ENCODE measurements around the gene SF1.

Gene SF1

GRCh38 chr11:64776875-64777274 lies 1.5 kb downstream of the SF1 start:
- H2BK5ac ChIP-seq (ENCODE audit: low read depth, low read length, poor library complexity, severe bottlenecking), result no peak overlapping the region
- H3K9me3 ChIP-seq (ENCODE audit: control insufficient read depth, low read length), result no peaks in the 10 kb centered on the region
- H3K4me1 ChIP-seq (ENCODE audit: control insufficient read depth, insufficient read depth, low read depth, low read length), result peaks cover 8% of the 10 kb centered on the region
- H2BK120ac ChIP-seq (ENCODE audit: low read depth, low read length), result peak overlapping the region; percentile 11
- no peak overlapping the region for H3K27ac ChIP-seq (ENCODE audit: low read length, poor library complexity, severe bottlenecking)
- H3K14ac ChIP-seq (ENCODE audit: low read length in 2 of 2), result no peak overlapping the region
- H2BK12ac ChIP-seq (ENCODE audit: low read length in 2 of 2), result no peak overlapping the region
- H3K18ac ChIP-seq (ENCODE audit: low read depth in 1 of 2, low read length in 2 of 2), result no peak overlapping the region
- H3K36me3 ChIP-seq (ENCODE audit: control insufficient read depth in 1 of 2, insufficient read depth in 2 of 2, low read depth in 1 of 2, low read length in 2 of 2), result peaks cover 21 to 54% of the 10 kb centered on the region in 2 experiments
- no peak overlapping the region for H2AFZ ChIP-seq (ENCODE audit: low read depth, low read length)
- no peak overlapping the region for H2BK15ac ChIP-seq (ENCODE audit: low read depth, poor library complexity, severe bottlenecking)
- no peak for DNase-seq
- H4K91ac ChIP-seq (ENCODE audit: low read length), result no peak overlapping the region
- peak overlapping the region; percentile 89 for H3K4me2 ChIP-seq (ENCODE audit: low read length, poor library complexity, severe bottlenecking)
- H2AK5ac ChIP-seq (ENCODE audit: low read length, severe bottlenecking), result no peak overlapping the region
- no peaks in the 10 kb centered on the region for H3K27me3 ChIP-seq (ENCODE audit: control insufficient read depth in 1 of 2, insufficient read depth in 1 of 2, low read length in 2 of 2)
- peak overlapping the region; percentile 35 to 95 for H3K4me3 ChIP-seq (ENCODE audit: insufficient read depth in 1 of 2, low read depth in 1 of 2, low read length in 2 of 2)
- no peak overlapping the region for H3K23ac ChIP-seq (ENCODE audit: low read length in 2 of 2)
- H3K9ac ChIP-seq (ENCODE audit: low read length), result peak overlapping the region; percentile 92
- peaks cover 3% of the 10 kb centered on the region for H3K79me1 ChIP-seq (replicated peaks; ENCODE audit: low read length, poor library complexity, severe bottlenecking)
- no peak overlapping the region for H3K4ac ChIP-seq (ENCODE audit: low read depth in 1 of 2, low read length in 2 of 2)
- 32% methylated on average over 2 of the region's 3 CpGs for WGBS
- H4K8ac ChIP-seq (ENCODE audit: low read length), result no peak overlapping the region

- peak overlapping the region; percentile 89 for H3K4me2 ChIP-seq (ENCODE audit: low read length, poor library complexity, severe bottlenecking)
- H3K79me1 ChIP-seq (replicated peaks; ENCODE audit: low read length, poor library complexity, severe bottlenecking), result peaks cover 5% of the 10 kb centered on the region
- H3K36me3 ChIP-seq (ENCODE audit: control insufficient read depth in 1 of 2, insufficient read depth in 2 of 2, low read depth in 1 of 2, low read length in 2 of 2), result peaks cover 21 to 58% of the 10 kb centered on the region in 2 experiments
- H2AK5ac ChIP-seq (ENCODE audit: low read length, severe bottlenecking), result no peak overlapping the region
- no peak overlapping the region for H2BK120ac ChIP-seq (ENCODE audit: low read depth, low read length)
- no peak overlapping the region for H3K4ac ChIP-seq (ENCODE audit: low read depth in 1 of 2, low read length in 2 of 2)
- no peak overlapping the region for H3K14ac ChIP-seq (ENCODE audit: low read length in 2 of 2)
- no peak overlapping the region for H4K91ac ChIP-seq (ENCODE audit: low read length)
- peak overlapping the region in 1 of 2 experiments; percentile 95 for H3K4me3 ChIP-seq (ENCODE audit: insufficient read depth in 1 of 2, low read depth in 1 of 2, low read length in 2 of 2)
- H3K9me3 ChIP-seq (ENCODE audit: control insufficient read depth, low read length), result no peaks in the 10 kb centered on the region
- H2BK15ac ChIP-seq (ENCODE audit: low read depth, poor library complexity, severe bottlenecking), result no peak overlapping the region
- H3K27me3 ChIP-seq (ENCODE audit: control insufficient read depth in 1 of 2, insufficient read depth in 1 of 2, low read length in 2 of 2), result no peaks in the 10 kb centered on the region
- H3K27ac ChIP-seq (ENCODE audit: low read length, poor library complexity, severe bottlenecking), result no peak overlapping the region
- H3K18ac ChIP-seq (ENCODE audit: low read depth in 1 of 2, low read length in 2 of 2), result no peak overlapping the region
- 95% methylated on average over 6 of the region's 6 CpGs for WGBS
- H4K8ac ChIP-seq (ENCODE audit: low read length), result no peak overlapping the region
- H2BK5ac ChIP-seq (ENCODE audit: low read depth, low read length, poor library complexity, severe bottlenecking), result no peak overlapping the region
- H2BK12ac ChIP-seq (ENCODE audit: low read length in 2 of 2), result no peak overlapping the region
- peak overlapping the region; percentile 92 for H3K9ac ChIP-seq (ENCODE audit: low read length)
- peaks cover 8% of the 10 kb centered on the region for H3K4me1 ChIP-seq (ENCODE audit: control insufficient read depth, insufficient read depth, low read depth, low read length)
- no peak overlapping the region for H2AFZ ChIP-seq (ENCODE audit: low read depth, low read length)
- H3K23ac ChIP-seq (ENCODE audit: low read length in 2 of 2), result no peak overlapping the region
- no peak for DNase-seq
These were observed 1.9 kb downstream of the SF1 start for GRCh38 chr11:64776425-64776824.

- no peak overlapping the region for H2AK5ac ChIP-seq (ENCODE audit: low read length, severe bottlenecking)
- H2BK15ac ChIP-seq (ENCODE audit: low read depth, poor library complexity, severe bottlenecking), result no peak overlapping the region
- H3K4me3 ChIP-seq (ENCODE audit: insufficient read depth in 1 of 2, low read depth in 1 of 2, low read length in 2 of 2), result no peak overlapping the region
- H2BK120ac ChIP-seq (ENCODE audit: low read depth, low read length), result no peak overlapping the region
- H4K91ac ChIP-seq (ENCODE audit: low read length), result no peak overlapping the region
- no peaks in the 10 kb centered on the region for H3K27me3 ChIP-seq (ENCODE audit: control insufficient read depth in 1 of 2, insufficient read depth in 1 of 2, low read length in 2 of 2)
- H3K9ac ChIP-seq (ENCODE audit: low read length), result peak overlapping the region; percentile 17
- no peak overlapping the region for H2BK5ac ChIP-seq (ENCODE audit: low read depth, low read length, poor library complexity, severe bottlenecking)
- DNase-seq, result no peak
- 94% methylated on average over 5 of the region's 5 CpGs for WGBS
- no peak overlapping the region for H2AFZ ChIP-seq (ENCODE audit: low read depth, low read length)
- no peak overlapping the region for H3K14ac ChIP-seq (ENCODE audit: low read length in 2 of 2)
- no peaks in the 10 kb centered on the region for H3K9me3 ChIP-seq (ENCODE audit: control insufficient read depth, low read length)
- H4K8ac ChIP-seq (ENCODE audit: low read length), result no peak overlapping the region
- no peak overlapping the region for H3K4me2 ChIP-seq (ENCODE audit: low read length, poor library complexity, severe bottlenecking)
- no peak overlapping the region for H3K4ac ChIP-seq (ENCODE audit: low read depth in 1 of 2, low read length in 2 of 2)
- H3K18ac ChIP-seq (ENCODE audit: low read depth in 1 of 2, low read length in 2 of 2), result no peak overlapping the region
- peaks cover 21% of the 10 kb centered on the region for H3K79me1 ChIP-seq (replicated peaks; ENCODE audit: low read length, poor library complexity, severe bottlenecking)
- H3K4me1 ChIP-seq (ENCODE audit: control insufficient read depth, insufficient read depth, low read depth, low read length), result peaks cover 5% of the 10 kb centered on the region
- no peak overlapping the region for H3K27ac ChIP-seq (ENCODE audit: low read length, poor library complexity, severe bottlenecking)
- H3K36me3 ChIP-seq (ENCODE audit: control insufficient read depth in 1 of 2, insufficient read depth in 2 of 2, low read depth in 1 of 2, low read length in 2 of 2), result peaks cover 37 to 77% of the 10 kb centered on the region in 2 experiments
- no peak overlapping the region for H2BK12ac ChIP-seq (ENCODE audit: low read length in 2 of 2)
- H3K23ac ChIP-seq (ENCODE audit: low read length in 2 of 2), result no peak overlapping the region
These were observed 4.2 kb downstream of the SF1 start for GRCh38 chr11:64774144-64774543.

GRCh38 chr11:64772303-64773018 lies 5.9 kb downstream of the SF1 start:
- Histone ChIP-seq H3K18ac (ENCODE audit: low read depth in 1 of 2, low read length in 2 of 2) (no peak overlapping the region), H2AFZ (ENCODE audit: low read depth, low read length) (no peak overlapping the region), H4K8ac (ENCODE audit: low read length) (no peak overlapping the region), H3K27ac (ENCODE audit: low read length, poor library complexity, severe bottlenecking) (peak overlapping the region; percentile 65), H3K4me2 (ENCODE audit: low read length, poor library complexity, severe bottlenecking) (no peak overlapping the region), H2BK5ac (ENCODE audit: low read depth, low read length, poor library complexity, severe bottlenecking) (no peak overlapping the region), H3K9ac (ENCODE audit: low read length) (peak overlapping the region; percentile 17), H3K4me3 (ENCODE audit: insufficient read depth in 1 of 2, low read depth in 1 of 2, low read length in 2 of 2) (no peak overlapping the region), H3K23ac (ENCODE audit: low read length in 2 of 2) (no peak overlapping the region), H2BK120ac (ENCODE audit: low read depth, low read length) (no peak overlapping the region), H3K9me3 (ENCODE audit: control insufficient read depth, low read length) (no peaks in the 10 kb centered on the region), H3K4me1 (ENCODE audit: control insufficient read depth, insufficient read depth, low read depth, low read length) (peaks cover 5% of the 10 kb centered on the region), H2BK15ac (ENCODE audit: low read depth, poor library complexity, severe bottlenecking) (no peak overlapping the region), H2BK12ac (ENCODE audit: low read length in 2 of 2) (no peak overlapping the region), H3K14ac (ENCODE audit: low read length in 2 of 2) (no peak overlapping the region), H3K36me3 (ENCODE audit: control insufficient read depth in 1 of 2, insufficient read depth in 2 of 2, low read depth in 1 of 2, low read length in 2 of 2) (peaks cover 52 to 94% of the 10 kb centered on the region in 2 experiments), H3K79me1 (replicated peaks; ENCODE audit: low read length, poor library complexity, severe bottlenecking) (peaks cover 25% of the 10 kb centered on the region), H2AK5ac (ENCODE audit: low read length, severe bottlenecking) (no peak overlapping the region), H3K27me3 (ENCODE audit: control insufficient read depth in 1 of 2, insufficient read depth in 1 of 2, low read length in 2 of 2) (no peaks in the 10 kb centered on the region), H3K4ac (ENCODE audit: low read depth in 1 of 2, low read length in 2 of 2) (no peak overlapping the region), H4K91ac (ENCODE audit: low read length) (no peak overlapping the region)
- 80% methylated on average over 1 of the region's 3 CpGs for WGBS
- no peak for DNase-seq

All from mesenchymal stem cell (in vitro differentiated cells and primary cell).